Measurements from ENCODE around the gene PIH1D2. TPM values are rescaled to one million over a fixed set of nuclear protein-coding genes. Genes with fewer than 3 reads are reported as not detected.

The PIH1D2 gene
- total and polyA plus RNA-seq, 2 of the 4 experiments (the other 2 are of a cell fraction), result 1.1 TPM

- H3K27me3 ChIP-seq (ENCODE audit: control insufficient read depth, insufficient read depth, low read length), result no peaks in the 10 kb centered on the region
- H4K5ac ChIP-seq (ENCODE audit: low read depth, low read length), result no peak overlapping the region
- H3K4me3 ChIP-seq (ENCODE audit: insufficient read depth, low read depth, low read length), result no peak overlapping the region
- H3K14ac ChIP-seq (replicated peaks; ENCODE audit: low read depth, low read length), result no peak overlapping the region
- H3K18ac ChIP-seq (ENCODE audit: low read depth, low read length), result no peak overlapping the region
- ATAC-seq (ENCODE audit: low read depth) (no peak), DNase-seq (no peak)
- no peak overlapping the region for H2AFZ ChIP-seq (replicated peaks; ENCODE audit: low read length, poor library complexity)
- no TSS peak for BruUV-seq (replicated peaks)
- H4K20me1 ChIP-seq (ENCODE audit: insufficient read depth, low read length), result no peaks in the 10 kb centered on the region
- H3K79me1 ChIP-seq (ENCODE audit: low read depth in 1 of 2, low read length in 2 of 2), result no peaks in the 10 kb centered on the region
- no peak overlapping the region for H3K23ac ChIP-seq (ENCODE audit: low read depth, low read length)
- H2BK20ac ChIP-seq (ENCODE audit: low read depth, low read length), result no peak overlapping the region
- peaks cover 5% of the 10 kb centered on the region; the same call in 1 of the 2 replicates for H3K4me1 ChIP-seq (ENCODE audit: control insufficient read depth, insufficient read depth, low read length)
- H3K9me1 ChIP-seq (ENCODE audit: insufficient read depth, low read length), result no peaks in the 10 kb centered on the region
- H2BK120ac ChIP-seq (ENCODE audit: low read depth, low read length), result no peak overlapping the region
- no peak overlapping the region for H3K27ac ChIP-seq (ENCODE audit: insufficient read depth, low read length)
- WGBS, 2 experiments (ENCODE audit: extremely low coverage in 2 of 2, insufficient read length in 1 of 2), result no CpG with 5 or more reads among the region's 2 CpGs
- H4K91ac ChIP-seq (ENCODE audit: insufficient read depth, low read depth, low read length), result no peak overlapping the region
- H3K4ac ChIP-seq (ENCODE audit: low read depth, low read length), result no peak overlapping the region
- in situ Hi-C loops (cut with MboI; ENCODE audit: low sequenced_read_pairs) (loop anchor here (5.0 to 25.0 kb wide), 3 partner anchors 34 to 1169 kb away; no protein-coding TSS in a partner anchor), intact Hi-C loops (cut with micrococcal nuclease) (loop anchor here (10.0 kb wide), 1 partner anchor 1167 kb away; no protein-coding TSS in a partner anchor), dilution Hi-C loops (cut with HindIII; ENCODE audit: low sequenced_read_pairs, unreplicated experiment) (no loop called here)
- TF ChIP-seq NFE2L2 (IDR thresholded peaks at IDR 0.05; ENCODE audit: low read depth, low read length) (no peak), RCOR1 (IDR thresholded peaks at IDR 0.05; ENCODE audit: insufficient replicate concordance, low read length) (no peak), CHD1 (IDR thresholded peaks at IDR 0.05; ENCODE audit: low read depth, low read length) (no peak), MAFK (IDR thresholded peaks at IDR 0.05; ENCODE audit: low read depth, low read length) (no peak), MAZ (IDR thresholded peaks at IDR 0.05; ENCODE audit: borderline replicate concordance, low read depth, low read length) (no peak), RAD21 (IDR thresholded peaks at IDR 0.05; ENCODE audit: low read length) (no peak), BHLHE40 (IDR thresholded peaks at IDR 0.05; ENCODE audit: low read depth, low read length) (no peak), FOS (IDR thresholded peaks at IDR 0.05; ENCODE audit: low read depth, low read length) (no peak), CEBPB (IDR thresholded peaks at IDR 0.05; ENCODE audit: low read depth, low read length) (no peak), POLR2A (IDR thresholded peaks at IDR 0.05; ENCODE audit: low read depth, low read length) (no peak), MXI1 (IDR thresholded peaks at IDR 0.05; ENCODE audit: borderline replicate concordance, low read depth, low read length) (no peak), USF2 (IDR thresholded peaks at IDR 0.05; ENCODE audit: low read depth, low read length) (no peak), RFX5 (IDR thresholded peaks at IDR 0.05; ENCODE audit: low read depth, low read length) (no peak), SMC3 (IDR thresholded peaks at IDR 0.05; ENCODE audit: low read depth, low read length) (no peak)
- TF ChIP-seq, protein P1, sequence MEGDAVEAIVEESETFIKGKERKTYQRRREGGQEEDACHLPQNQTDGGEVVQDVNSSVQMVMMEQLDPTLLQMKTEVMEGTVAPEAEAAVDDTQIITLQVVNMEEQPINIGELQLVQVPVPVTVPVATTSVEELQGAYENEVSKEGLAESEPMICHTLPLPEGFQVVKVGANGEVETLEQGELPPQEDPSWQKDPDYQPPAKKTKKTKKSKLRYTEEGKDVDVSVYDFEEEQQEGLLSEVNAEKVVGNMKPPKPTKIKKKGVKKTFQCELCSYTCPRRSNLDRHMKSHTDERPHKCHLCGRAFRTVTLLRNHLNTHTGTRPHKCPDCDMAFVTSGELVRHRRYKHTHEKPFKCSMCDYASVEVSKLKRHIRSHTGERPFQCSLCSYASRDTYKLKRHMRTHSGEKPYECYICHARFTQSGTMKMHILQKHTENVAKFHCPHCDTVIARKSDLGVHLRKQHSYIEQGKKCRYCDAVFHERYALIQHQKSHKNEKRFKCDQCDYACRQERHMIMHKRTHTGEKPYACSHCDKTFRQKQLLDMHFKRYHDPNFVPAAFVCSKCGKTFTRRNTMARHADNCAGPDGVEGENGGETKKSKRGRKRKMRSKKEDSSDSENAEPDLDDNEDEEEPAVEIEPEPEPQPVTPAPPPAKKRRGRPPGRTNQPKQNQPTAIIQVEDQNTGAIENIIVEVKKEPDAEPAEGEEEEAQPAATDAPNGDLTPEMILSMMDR (conservative IDR thresholded peaks at IDR 0.05; ENCODE audit: low read depth, low read length), result no peak
- TF ChIP-seq, protein P2, sequence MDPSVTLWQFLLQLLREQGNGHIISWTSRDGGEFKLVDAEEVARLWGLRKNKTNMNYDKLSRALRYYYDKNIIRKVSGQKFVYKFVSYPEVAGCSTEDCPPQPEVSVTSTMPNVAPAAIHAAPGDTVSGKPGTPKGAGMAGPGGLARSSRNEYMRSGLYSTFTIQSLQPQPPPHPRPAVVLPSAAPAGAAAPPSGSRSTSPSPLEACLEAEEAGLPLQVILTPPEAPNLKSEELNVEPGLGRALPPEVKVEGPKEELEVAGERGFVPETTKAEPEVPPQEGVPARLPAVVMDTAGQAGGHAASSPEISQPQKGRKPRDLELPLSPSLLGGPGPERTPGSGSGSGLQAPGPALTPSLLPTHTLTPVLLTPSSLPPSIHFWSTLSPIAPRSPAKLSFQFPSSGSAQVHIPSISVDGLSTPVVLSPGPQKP (IDR thresholded peaks at IDR 0.05; ENCODE audit: borderline replicate concordance, low read depth, low read length), result no peak
- H3K56ac ChIP-seq (ENCODE audit: extremely low read depth, insufficient read depth, low read length), result no peak overlapping the region
- no peaks in the 10 kb centered on the region for H3K36me3 ChIP-seq (ENCODE audit: control insufficient read depth, insufficient read depth, low read length)
- H2BK5ac ChIP-seq (ENCODE audit: low read depth, low read length, poor library complexity, severe bottlenecking), result no peak overlapping the region
- no peak overlapping the region for H2BK15ac ChIP-seq (ENCODE audit: low read depth, low read length)
- CTCF ChIA-PET, result no interaction called here
- H3K9ac ChIP-seq (ENCODE audit: low read depth, low read length), result no peak overlapping the region
- no peak overlapping the region for H2AK5ac ChIP-seq (ENCODE audit: low read depth, low read length)
- no peaks in the 10 kb centered on the region for H3K9me3 ChIP-seq (ENCODE audit: control insufficient read depth, insufficient read depth, low read length)
- POLR2A ChIA-PET (ENCODE audit: unreplicated experiment), result no interaction called here
- no peak overlapping the region for H2AK9ac ChIP-seq (replicated peaks; ENCODE audit: low read depth, low read length, poor library complexity)
- H4K8ac ChIP-seq (ENCODE audit: low read depth in 2 of 2, low read length in 2 of 2), result no peak overlapping the region
- H3K4me2 ChIP-seq (ENCODE audit: low read depth, low read length), result no peak overlapping the region
These were observed 44.4 kb upstream of the PIH1D2 start for GRCh38 chr11:112118176-112118575.
